ENCODE data around the gene GALNT3.

Gene GALNT3

DNA sequence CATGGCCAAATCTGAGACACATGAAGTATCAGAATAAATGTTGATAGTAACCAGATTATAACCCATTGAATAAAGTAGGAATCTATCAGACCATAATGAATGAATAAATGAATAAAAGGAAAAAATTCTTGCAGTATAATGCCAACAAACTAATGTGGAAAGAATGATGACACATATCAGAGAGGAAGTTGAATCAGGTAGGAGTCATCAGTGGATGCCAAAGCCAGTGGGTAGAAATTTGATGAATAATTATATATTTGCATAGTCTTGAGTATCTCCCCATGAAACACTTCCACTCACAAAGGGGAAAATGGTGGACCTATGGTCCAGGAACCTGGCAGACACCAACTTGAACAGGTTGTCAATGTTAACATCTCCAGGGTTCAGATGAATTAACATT lies 68.6 kb downstream of the GALNT3 start:
- DNase-seq (ENCODE audit: low read depth) = peak; percentile 69

DNA sequence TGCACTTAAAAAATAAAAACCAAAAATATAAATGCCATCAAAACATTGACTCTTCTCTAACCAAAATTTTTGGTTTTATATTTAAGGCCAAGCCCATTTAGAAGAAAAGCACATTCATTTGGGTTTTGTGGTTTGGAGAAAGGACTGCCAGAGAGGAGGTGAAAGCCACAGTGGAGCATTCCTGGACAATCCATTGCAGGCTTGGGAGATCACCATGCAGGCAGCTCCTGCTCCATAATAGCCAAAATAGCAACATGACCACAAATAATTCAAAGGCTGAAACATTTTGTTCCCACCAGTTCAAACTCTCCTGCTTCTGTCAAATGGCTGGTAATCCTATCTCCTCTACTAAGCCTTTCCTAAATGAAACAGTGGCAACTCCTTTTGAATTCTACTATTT lies 73.5 kb downstream of the GALNT3 start:
- no peak for DNase-seq (ENCODE audit: low read depth)

GRCh38 chr2:165718610-165719210 lies 75.3 kb downstream of the GALNT3 start:
- no peak for DNase-seq (ENCODE audit: low read depth)

DNA sequence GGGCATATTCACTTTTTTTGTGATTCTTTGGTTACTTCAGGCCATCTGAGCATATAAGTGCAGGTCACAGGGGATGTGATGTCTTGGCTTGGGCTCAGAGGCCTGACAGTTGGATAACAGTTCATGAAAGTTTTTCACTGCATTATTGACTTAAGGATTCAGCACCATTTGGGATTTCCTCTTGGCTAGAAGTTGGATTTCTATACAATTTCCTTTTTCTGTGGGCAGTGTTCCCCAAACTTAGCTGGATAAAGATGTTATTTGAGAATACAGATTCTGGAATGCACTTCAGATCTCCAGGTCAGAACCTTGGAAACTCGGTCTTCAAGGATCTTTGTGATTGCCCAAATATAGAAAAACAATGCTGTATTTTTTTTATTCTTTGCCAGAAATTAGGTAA lies 78.0 kb downstream of the GALNT3 start:
- no peak for DNase-seq (ENCODE audit: low read depth)

DNA sequence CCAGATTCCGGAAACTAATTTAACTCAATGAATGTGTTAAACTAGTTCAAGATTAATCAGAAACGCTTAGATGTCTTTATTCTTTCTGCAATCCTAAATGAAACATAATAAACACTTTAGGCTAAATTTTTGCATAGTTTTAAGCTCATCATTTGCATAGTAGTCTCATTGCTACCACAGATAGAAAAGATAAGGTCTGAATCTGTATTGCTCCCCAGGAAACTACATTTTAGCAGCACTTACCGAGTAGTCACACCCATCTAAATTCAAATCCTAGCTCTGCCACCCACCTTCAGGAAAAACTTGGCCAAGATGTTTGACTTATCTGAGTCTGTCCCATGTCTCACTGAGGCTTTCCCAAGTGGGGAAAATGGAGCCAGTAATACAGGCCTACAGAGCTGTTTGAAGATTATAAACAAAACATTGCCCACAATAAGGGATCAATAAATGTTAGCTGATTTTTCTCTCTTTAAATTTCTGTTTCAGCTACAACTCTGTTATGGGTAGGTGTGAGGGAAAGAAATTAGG lies 87.0 kb downstream of the GALNT3 start:
- DNase-seq (ENCODE audit: low read depth) = no peak

DNA sequence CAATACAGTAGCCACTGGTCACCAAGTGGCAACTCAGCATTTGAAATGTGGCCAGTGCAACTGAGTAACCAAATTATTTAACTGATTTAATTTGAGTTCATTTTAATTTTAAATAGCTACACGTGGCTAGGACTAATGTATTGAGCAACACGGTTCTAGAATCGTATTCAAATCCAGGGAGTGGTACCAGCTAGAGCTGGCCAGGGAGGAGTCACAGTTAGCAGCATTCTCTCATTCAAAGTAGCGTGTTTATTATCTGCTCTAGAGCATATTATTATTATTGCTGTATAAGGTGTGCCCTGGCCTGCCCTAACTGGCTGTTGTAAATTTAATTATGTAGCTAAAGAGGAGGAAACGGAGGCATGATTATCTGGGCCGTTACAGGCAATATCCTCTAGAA lies 92.9 kb downstream of the GALNT3 start:
- DNase-seq (ENCODE audit: low read depth) = no peak

GRCh38 chr2:165700531-165700930 lies 93.5 kb downstream of the GALNT3 start:
- no peak for DNase-seq (ENCODE audit: low read depth)

DNA sequence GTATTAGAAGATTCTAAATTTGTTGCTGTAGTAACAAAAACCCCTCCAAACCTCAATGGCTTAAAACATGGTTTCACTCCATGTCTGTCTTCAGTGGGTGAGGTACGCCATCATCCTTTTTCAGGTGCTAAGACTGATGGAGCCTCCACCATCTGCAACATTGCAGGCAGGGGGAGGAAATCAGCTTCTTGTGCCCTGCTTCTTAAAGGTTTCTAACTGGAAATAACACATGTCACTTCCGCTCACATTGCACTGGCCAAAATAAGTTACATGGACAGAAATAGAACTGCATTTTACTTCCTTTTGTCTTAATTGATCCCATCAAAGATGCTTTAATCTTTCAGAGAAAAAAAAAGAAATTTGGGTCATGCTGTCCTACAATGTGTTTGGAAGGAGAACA lies 94.1 kb downstream of the GALNT3 start:
- DNase-seq (ENCODE audit: low read depth) = no peak

DNA sequence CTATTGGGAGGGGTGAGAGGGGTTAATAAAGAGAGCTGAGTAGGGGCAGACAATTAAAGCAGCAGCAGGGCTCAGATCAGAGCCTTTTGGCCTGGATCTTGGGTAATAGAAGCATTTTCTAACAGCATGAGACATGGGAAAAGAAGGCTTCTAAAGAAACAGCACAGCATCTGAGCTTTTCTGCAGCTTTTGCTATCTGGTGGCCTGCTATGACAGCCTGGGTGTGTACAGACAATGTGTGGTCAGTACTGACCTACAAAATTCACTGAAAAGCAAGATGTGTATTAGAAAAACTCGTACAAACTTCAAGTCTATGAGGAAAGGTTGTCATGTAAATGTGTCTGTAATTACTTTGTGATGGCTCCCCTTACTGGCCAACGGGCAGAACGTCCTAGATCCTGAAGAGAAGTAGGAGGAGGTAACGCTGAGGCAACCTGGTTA lies 95.6 kb downstream of the GALNT3 start:
- DNase-seq (ENCODE audit: low read depth) = peak; percentile 15

- DNase-seq (ENCODE audit: low read depth) = no peak
These were observed 96.2 kb downstream of the GALNT3 start for GRCh38 chr2:165697748-165698443.
